Measurements from ENCODE around the gene LTBP3.

Gene LTBP3

GRCh38 chr11:65506772-65507505 lies 51.2 kb downstream of the LTBP3 start:
- DNase-seq (ENCODE audit: low read depth in 3 of 3): peak in 1 of 3 experiments; percentile 46

GRCh38 chr11:65506290-65506771 lies 51.8 kb downstream of the LTBP3 start:
- DNase-seq (ENCODE audit: low read depth in 3 of 3): no peak

GRCh38 chr11:65505466-65506289 lies 52.5 kb downstream of the LTBP3 start:
- DNase-seq (ENCODE audit: low read depth in 3 of 3): no peak

- no peak for DNase-seq (ENCODE audit: low read depth in 3 of 3)
These were observed 53.3 kb downstream of the LTBP3 start for GRCh38 chr11:65504674-65505465.

GRCh38 chr11:65503949-65504673 lies 54.0 kb downstream of the LTBP3 start:
- DNase-seq (ENCODE audit: low read depth in 3 of 3): no peak

GRCh38 chr11:65503368-65503948 lies 54.7 kb downstream of the LTBP3 start:
- DNase-seq (ENCODE audit: low read depth in 3 of 3): no peak

GRCh38 chr11:65502555-65503367 lies 55.4 kb downstream of the LTBP3 start:
- DNase-seq (ENCODE audit: low read depth in 3 of 3): no peak

GRCh38 chr11:65502274-65502554 lies 55.9 kb downstream of the LTBP3 start:
- no peak for DNase-seq (ENCODE audit: low read depth in 3 of 3)

GRCh38 chr11:65501472-65502273 lies 56.5 kb downstream of the LTBP3 start:
- no peak for DNase-seq (ENCODE audit: low read depth in 3 of 3)

- no peak for DNase-seq (ENCODE audit: low read depth in 3 of 3)
These were observed 57.0 kb downstream of the LTBP3 start for GRCh38 chr11:65501186-65501471.

GRCh38 chr11:65500387-65501185 lies 57.6 kb downstream of the LTBP3 start:
- peak in 1 of 3 experiments; percentile 47 for DNase-seq (ENCODE audit: low read depth in 3 of 3)

GRCh38 chr11:65499713-65500386 lies 58.3 kb downstream of the LTBP3 start:
- no peak for DNase-seq (ENCODE audit: low read depth in 3 of 3)

- peak; percentile 89 to 90 (median 90) for DNase-seq (ENCODE audit: low read depth in 3 of 3)
These were observed 59.0 kb downstream of the LTBP3 start, which contains the start of gene MALAT1 for GRCh38 chr11:65498977-65499712. Gene MALAT1 (plus strand): TSS chr11:65499045.

- no peak for DNase-seq (ENCODE audit: low read depth in 3 of 3)
These were observed 59.5 kb downstream of the LTBP3 start for GRCh38 chr11:65498727-65498976.

GRCh38 chr11:65498042-65498726 lies 60.0 kb downstream of the LTBP3 start:
- DNase-seq (ENCODE audit: low read depth in 3 of 3): peak in 2 of 3 experiments; percentile 39 to 57

- DNase-seq (ENCODE audit: low read depth in 3 of 3): peak; percentile 97 to 99 (median 98)
These were observed 60.8 kb downstream of the LTBP3 start for GRCh38 chr11:65497141-65498041.

Data from stimulated activated CD4-positive, alpha-beta T cell treated with anti-CD3 and anti-CD28 coated beads, TNF-alpha, amount 100 ng/mL, for 24 hours (primary cell).